ENCODE measurements around the gene NBEAL2. TPM values are rescaled to one million over a fixed set of nuclear protein-coding genes. Genes with fewer than 3 reads are reported as not detected.

The NBEAL2 gene
- total RNA-seq, 4 donors from 2014 or later = 176 to 519 (median 217) TPM

DNA sequence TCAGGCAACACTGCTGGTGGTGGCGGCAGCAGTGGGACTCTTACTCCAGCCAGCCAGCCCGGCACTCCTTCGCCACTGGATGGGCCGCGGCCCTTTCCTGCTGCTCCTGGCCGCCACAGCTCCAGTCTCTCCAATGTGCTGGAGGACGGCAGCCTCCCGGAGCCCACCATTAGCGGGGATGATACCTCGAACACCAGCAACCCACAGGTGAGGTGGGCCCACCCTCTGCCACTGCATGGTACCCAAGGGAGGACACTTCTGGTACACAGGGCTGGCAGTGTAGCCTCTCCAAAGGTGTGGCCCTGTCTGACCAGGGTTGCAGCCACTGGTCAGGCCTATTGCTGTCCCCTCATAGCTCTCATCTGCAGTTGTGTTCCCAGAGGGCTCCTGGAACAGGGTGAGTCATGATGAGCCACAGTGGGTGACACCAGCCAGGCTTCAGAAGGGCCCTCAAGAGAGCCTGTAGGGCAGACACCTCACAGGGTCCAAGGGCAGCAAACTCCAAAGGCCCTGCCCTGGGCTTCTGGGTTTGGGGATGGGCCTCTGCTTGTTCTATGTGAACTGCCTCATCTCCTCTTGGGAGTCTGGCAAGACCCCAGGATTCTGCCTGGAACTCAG lies 20.8 kb downstream of the NBEAL2 start:
- DNase-seq (ENCODE audit: low spot score in 2 of 2) = no peak
- WGBS, 2 donors = 94 to 100% methylated on average over 1 to 9 of the region's 10 CpGs
- intact Hi-C loops (cut with DNase I; ENCODE audit: low total_unique reads) = loop anchor here (5.0 kb wide), 1 partner anchor 73 kb away; no protein-coding TSS in a partner anchor
- no peak overlapping the region for H3K4me3 ChIP-seq (ENCODE audit: low read depth, poor library complexity, severe bottlenecking)
- TF ChIP-seq, protein P1, sequence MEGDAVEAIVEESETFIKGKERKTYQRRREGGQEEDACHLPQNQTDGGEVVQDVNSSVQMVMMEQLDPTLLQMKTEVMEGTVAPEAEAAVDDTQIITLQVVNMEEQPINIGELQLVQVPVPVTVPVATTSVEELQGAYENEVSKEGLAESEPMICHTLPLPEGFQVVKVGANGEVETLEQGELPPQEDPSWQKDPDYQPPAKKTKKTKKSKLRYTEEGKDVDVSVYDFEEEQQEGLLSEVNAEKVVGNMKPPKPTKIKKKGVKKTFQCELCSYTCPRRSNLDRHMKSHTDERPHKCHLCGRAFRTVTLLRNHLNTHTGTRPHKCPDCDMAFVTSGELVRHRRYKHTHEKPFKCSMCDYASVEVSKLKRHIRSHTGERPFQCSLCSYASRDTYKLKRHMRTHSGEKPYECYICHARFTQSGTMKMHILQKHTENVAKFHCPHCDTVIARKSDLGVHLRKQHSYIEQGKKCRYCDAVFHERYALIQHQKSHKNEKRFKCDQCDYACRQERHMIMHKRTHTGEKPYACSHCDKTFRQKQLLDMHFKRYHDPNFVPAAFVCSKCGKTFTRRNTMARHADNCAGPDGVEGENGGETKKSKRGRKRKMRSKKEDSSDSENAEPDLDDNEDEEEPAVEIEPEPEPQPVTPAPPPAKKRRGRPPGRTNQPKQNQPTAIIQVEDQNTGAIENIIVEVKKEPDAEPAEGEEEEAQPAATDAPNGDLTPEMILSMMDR (IDR thresholded peaks at IDR 0.05) = no peak
- TF ChIP-seq POLR2A (IDR thresholded peaks at IDR 0.05) = no peak

DNA sequence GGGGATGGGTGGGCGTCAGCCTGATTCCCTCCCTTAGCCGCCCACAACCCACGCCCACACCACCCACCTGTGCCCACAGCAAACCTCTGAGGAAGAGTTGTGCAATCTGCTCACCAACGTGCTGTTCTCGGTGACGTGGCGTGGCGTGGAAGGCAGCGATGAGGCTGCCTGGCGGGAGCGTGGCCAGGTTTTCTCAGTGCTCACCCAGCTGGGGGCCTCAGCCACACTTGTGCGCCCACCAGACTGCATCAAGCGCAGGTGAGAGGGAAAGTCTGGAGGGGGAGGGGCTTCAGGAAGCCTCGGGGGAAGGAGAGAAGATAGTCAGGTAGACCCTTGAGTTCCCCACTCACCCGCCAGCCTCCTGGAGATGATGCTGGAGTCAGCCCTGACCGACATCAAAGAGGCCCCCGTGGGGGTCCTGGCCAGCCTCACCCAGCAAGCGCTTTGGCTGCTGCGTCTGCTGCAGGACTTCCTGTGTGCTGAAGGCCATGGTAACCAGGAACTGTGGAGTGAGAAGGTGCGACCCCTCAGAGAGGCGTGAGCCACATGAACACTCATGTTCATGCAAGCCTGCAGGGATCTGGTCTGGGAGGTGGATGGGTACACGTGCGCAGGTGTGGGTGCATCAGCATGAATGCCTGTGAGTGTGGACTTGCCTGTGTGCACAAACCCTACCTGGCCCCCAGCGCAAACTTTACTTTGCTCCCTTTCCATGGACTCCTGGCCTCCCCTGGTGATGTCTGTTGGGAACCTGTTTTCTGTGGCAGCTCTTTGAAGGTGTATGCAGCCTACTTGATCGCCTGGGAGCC lies 21.7 kb downstream of the NBEAL2 start:
- intact Hi-C loops (cut with DNase I; ENCODE audit: low total_unique reads) = loop anchor here (5.0 kb wide), 1 partner anchor 74 kb away; no protein-coding TSS in a partner anchor

DNA sequence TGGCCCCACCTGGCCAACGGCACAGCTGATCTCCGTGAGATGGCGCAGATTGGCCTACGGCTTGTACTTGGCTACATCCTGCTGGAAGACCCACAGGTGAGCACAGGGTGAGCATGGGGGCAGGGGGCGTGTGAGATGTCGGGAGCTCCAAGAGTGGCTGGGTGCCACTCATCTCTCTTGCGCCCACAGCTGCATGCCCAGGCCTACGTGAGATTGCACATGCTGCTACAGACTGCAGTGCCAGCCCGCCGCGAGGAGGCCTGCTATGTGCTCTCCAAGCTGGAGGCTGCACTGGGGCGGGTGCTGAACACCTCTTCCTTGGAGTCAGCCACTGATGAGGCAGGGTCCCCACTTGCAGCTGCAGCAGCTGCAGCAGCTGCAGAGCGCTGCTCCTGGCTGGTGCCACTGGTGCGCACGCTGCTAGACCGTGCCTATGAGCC lies 22.3 kb downstream of the NBEAL2 start:
- TF ChIP-seq, protein P1 (IDR thresholded peaks at IDR 0.05) = no peak
- no peak for TF ChIP-seq POLR2A (IDR thresholded peaks at IDR 0.05)
- intact Hi-C loops (cut with DNase I; ENCODE audit: low total_unique reads) = loop anchor here (5.0 kb wide), 1 partner anchor 74 kb away; no protein-coding TSS in a partner anchor
- H3K4me3 ChIP-seq (ENCODE audit: low read depth, poor library complexity, severe bottlenecking) = no peak overlapping the region
- peak in 1 of 2 donors; percentile 78 for DNase-seq (ENCODE audit: low spot score in 2 of 2)
- WGBS, 2 donors = 78 to 84% methylated on average over 15 to 16 of the region's 16 CpGs

More for the DNA sequence above, 21.7 kb downstream of the NBEAL2 start:
- 84 to 92% methylated on average over 25 of the region's 25 CpGs for WGBS, 2 donors
- H3K4me3 ChIP-seq (ENCODE audit: low read depth, poor library complexity, severe bottlenecking) = no peak overlapping the region
- no peak for DNase-seq (ENCODE audit: low spot score in 2 of 2)
- no peak for TF ChIP-seq POLR2A (IDR thresholded peaks at IDR 0.05)
- TF ChIP-seq, protein P1 (IDR thresholded peaks at IDR 0.05) = no peak

DNA sequence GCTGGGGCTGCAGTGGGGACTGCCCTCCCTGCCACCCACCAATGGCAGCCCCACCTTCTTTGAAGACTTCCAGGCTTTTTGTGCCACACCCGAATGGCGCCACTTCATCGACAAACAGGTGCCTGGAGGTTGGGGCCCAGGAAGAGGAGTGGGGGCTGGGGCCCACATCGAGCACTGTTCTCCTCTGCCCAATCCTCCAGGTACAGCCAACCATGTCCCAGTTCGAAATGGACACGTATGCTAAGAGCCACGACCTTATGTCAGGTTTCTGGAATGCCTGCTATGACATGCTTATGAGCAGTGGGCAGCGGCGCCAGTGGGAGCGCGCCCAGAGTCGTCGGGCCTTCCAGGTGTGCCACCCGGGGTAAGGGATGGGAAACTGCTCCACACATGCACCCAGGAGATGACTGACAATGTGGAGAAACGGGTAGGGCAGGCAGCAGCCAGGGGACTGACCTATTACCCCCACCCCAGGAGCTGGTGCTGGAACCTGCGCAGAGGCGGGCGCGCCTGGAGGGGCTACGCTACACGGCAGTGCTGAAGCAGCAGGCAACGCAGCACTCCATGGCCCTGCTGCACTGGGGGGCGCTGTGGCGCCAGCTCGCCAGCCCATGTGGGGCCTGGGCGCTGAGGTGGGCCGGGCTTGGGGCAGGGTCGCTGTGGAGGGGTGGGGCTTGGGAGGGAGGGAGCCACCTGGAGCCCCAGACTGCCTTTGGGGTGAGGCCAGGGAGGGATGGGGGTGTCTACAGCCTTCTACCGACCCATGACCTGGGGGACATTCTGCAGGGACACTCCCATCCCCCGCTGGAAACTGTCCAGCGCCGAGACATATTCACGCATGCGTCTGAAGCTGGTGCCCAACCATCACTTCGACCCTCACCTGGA lies 22.9 kb downstream of the NBEAL2 start:
- H3K4me3 ChIP-seq (ENCODE audit: low read depth, poor library complexity, severe bottlenecking) = no peak overlapping the region
- WGBS, 2 donors = 70 to 71% methylated on average over 32 to 33 of the region's 35 CpGs
- intact Hi-C loops (cut with DNase I; ENCODE audit: low total_unique reads) = loop anchor here (5.0 kb wide), 1 partner anchor 75 kb away; no protein-coding TSS in a partner anchor
- DNase-seq (ENCODE audit: low spot score in 2 of 2) = peak in 1 of 2 donors; percentile 85
- TF ChIP-seq POLR2A (IDR thresholded peaks at IDR 0.05) = no peak
- TF ChIP-seq, protein P1 (IDR thresholded peaks at IDR 0.05) = no peak

GRCh38 chr3:47003056-47003410 lies 23.6 kb downstream of the NBEAL2 start:
- TF ChIP-seq, protein P1 (IDR thresholded peaks at IDR 0.05) = no peak
- no peak for TF ChIP-seq POLR2A (IDR thresholded peaks at IDR 0.05)
- intact Hi-C loops (cut with DNase I; ENCODE audit: low total_unique reads) = loop anchor here (5.0 kb wide), 1 partner anchor 76 kb away; no protein-coding TSS in a partner anchor
- 89 to 96% methylated on average over 10 of the region's 10 CpGs for WGBS, 2 donors
- DNase-seq (ENCODE audit: low spot score in 2 of 2) = peak in 1 of 2 donors; percentile 80
- no peak overlapping the region for H3K4me3 ChIP-seq (ENCODE audit: low read depth, poor library complexity, severe bottlenecking)
